Neuronal stem cell (in vitro differentiated cells): ENCODE results near the gene SLC12A7.

Source experiments
- DNase-seq: peaks from one replicate; pipeline ENCODE4 v3.0.0-alpha.2; 2013; ENCODE audit warnings: low spot score
- H2AFZ ChIP-seq: one replicate; pipeline ENCODE4 v1.6.1; 2013; ENCODE audit warnings: mild to moderate bottlenecking, low read length, inconsistent platforms
- H2AK5ac ChIP-seq: 2 replicates; pipeline ENCODE4 v1.6.1; 2013; ENCODE audit warnings: low read depth, mild to moderate bottlenecking, inconsistent platforms, low read length, moderate library complexity, mixed read lengths
- H2BK120ac ChIP-seq: 2 replicates; pipeline ENCODE4 v1.6.1; 2013; ENCODE audit warnings: low read depth, mild to moderate bottlenecking, inconsistent platforms, low read length, moderate library complexity, mixed read lengths
- H2BK12ac ChIP-seq: one replicate; pipeline ENCODE4 v1.6.1; 2013; ENCODE audit warnings: low read length, inconsistent platforms
- H2BK15ac ChIP-seq: 2 replicates; pipeline ENCODE4 v1.6.1; 2013; ENCODE audit warnings: mild to moderate bottlenecking, low read length, inconsistent platforms, mixed read lengths
- H2BK5ac ChIP-seq: one replicate; pipeline ENCODE4 v1.6.1; 2013; ENCODE audit warnings: inconsistent platforms, mild to moderate bottlenecking, low read length, moderate library complexity
- H3K14ac ChIP-seq: one replicate; pipeline ENCODE4 v1.6.1; 2013; ENCODE audit warnings: low read length, inconsistent platforms
- H3K18ac ChIP-seq: 2 replicates; pipeline ENCODE4 v1.6.1; 2013; ENCODE audit warnings: low read length, inconsistent platforms
- H3K23ac ChIP-seq: 2 replicates; pipeline ENCODE4 v1.6.1; 2013; ENCODE audit warnings: low read depth, mild to moderate bottlenecking, mixed read lengths, low read length, inconsistent platforms; ENCODE audit not compliant: poor library complexity
- H3K27ac ChIP-seq: replicated peaks from 3 replicates; pipeline ENCODE4 v1.5.1; 2013; ENCODE audit warnings: low read length, inconsistent platforms
- H3K27me3 ChIP-seq, 3 experiments: 2 replicates each; pipeline ENCODE4 v1.6.1; 2013; ENCODE audit warnings: low read length in 3 of 3, mild to moderate bottlenecking in 2 of 3, inconsistent platforms in 1 of 3, low read depth in 1 of 3, mixed read lengths in 1 of 3, moderate library complexity in 1 of 3; ENCODE audit not compliant: control insufficient read depth in 3 of 3, insufficient read depth in 3 of 3
- H3K36me3 ChIP-seq, 2 donors: replicated peaks in 1 of 2; 2 replicates each; pipeline ENCODE4 v1.6.1; 2013; ENCODE audit warnings: low read length in 2 of 2; ENCODE audit not compliant: control insufficient read depth in 2 of 2, insufficient read depth in 2 of 2
- H3K4ac ChIP-seq: 2 replicates; pipeline ENCODE4 v1.6.1; 2013; ENCODE audit warnings: inconsistent platforms, mild to moderate bottlenecking, low read length, moderate library complexity
- H3K4me1 ChIP-seq, 2 donors: 1 replicate in 1 of 2; 2 replicates in 1 of 2; pipeline ENCODE4 v1.6.1; 2013; ENCODE audit warnings: low read length in 2 of 2, low read depth in 1 of 2; ENCODE audit not compliant: control insufficient read depth in 2 of 2, insufficient read depth in 1 of 2
- H3K4me2 ChIP-seq: one replicate; pipeline ENCODE4 v1.6.1; 2013; ENCODE audit warnings: mild to moderate bottlenecking, low read length, inconsistent platforms; ENCODE audit not compliant: insufficient read depth, poor library complexity, severe bottlenecking
- H3K4me3 ChIP-seq, 2 donors: 2 replicates each; pipeline ENCODE4 v1.5.1; 2013; ENCODE audit warnings: low read length in 2 of 2, mild to moderate bottlenecking in 2 of 2, inconsistent platforms in 1 of 2, moderate library complexity in 1 of 2
- H3K79me1 ChIP-seq: one replicate; pipeline ENCODE4 v1.6.1; 2013; ENCODE audit warnings: low read depth, mild to moderate bottlenecking, inconsistent platforms, low read length, moderate library complexity
- H3K9ac ChIP-seq: one replicate; pipeline ENCODE4 v1.6.1; 2013; ENCODE audit warnings: mild to moderate bottlenecking, low read depth, low read length, inconsistent platforms; ENCODE audit not compliant: poor library complexity
- H3K9me3 ChIP-seq, 2 donors: replicated peaks in 1 of 2; 2 replicates each; pipeline versions ENCODE3 to v1.6.1; 2013; ENCODE audit warnings: low read length in 2 of 2, mild to moderate bottlenecking in 2 of 2, inconsistent platforms in 1 of 2, low read depth in 1 of 2, mixed read lengths in 1 of 2, moderate library complexity in 1 of 2; ENCODE audit not compliant: control insufficient read depth in 2 of 2, insufficient read depth in 1 of 2
- H4K8ac ChIP-seq: one replicate; pipeline ENCODE4 v1.6.1; 2013; ENCODE audit warnings: low read depth, mild to moderate bottlenecking, inconsistent platforms, low read length, moderate library complexity
- H4K91ac ChIP-seq: one replicate; pipeline ENCODE4 v1.6.1; 2013; ENCODE audit warnings: low read length, low read depth, mild to moderate bottlenecking, inconsistent platforms; ENCODE audit not compliant: poor library complexity
- WGBS, 2 donors: extraction: QIAGEN DNeasy Blood & Tissue Kit; methylation state at CpG; one replicate each; pipeline ENCODE4 v1.1.7; 2013; ENCODE audit warnings: missing lambda C conversion rate in 2 of 2, mixed read lengths in 1 of 2; ENCODE audit not compliant: insufficient read length in 2 of 2, insufficient replicate concordance in 1 of 2; ENCODE audit errors: extremely low coverage in 2 of 2; 5-methylcytosine and 5-hydroxymethylcytosine counted together

Gene SLC12A7

DNA sequence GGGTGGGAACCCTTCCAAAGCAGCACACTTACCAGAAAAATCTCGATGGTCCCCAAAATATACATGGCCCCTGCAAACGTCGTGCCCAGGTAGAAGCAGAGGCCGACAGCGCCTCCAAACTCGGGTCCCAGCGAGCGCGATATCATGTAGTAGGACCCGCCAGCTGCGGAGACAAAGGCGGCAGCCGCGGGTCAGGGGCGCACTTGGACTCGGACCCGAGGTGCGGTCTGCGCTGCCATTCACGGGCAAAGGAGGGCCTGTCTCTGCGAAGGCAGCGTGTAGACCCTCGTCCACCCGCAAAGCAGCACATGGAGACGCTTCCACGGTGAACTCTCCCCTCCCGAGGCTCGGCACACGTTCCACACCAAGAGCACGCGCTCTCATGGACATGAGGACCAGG lies 25.0 kb downstream of the SLC12A7 start:
- Histone ChIP-seq H3K4me2 (no peak overlapping the region), H2BK12ac (no peak overlapping the region), H3K27me3 (no peaks in the 10 kb centered on the region), H2BK5ac (no peak overlapping the region), H3K79me1 (peaks cover 16% of the 10 kb centered on the region), H3K36me3 (peaks cover 41 to 65% of the 10 kb centered on the region in 2 donors), H3K4ac (no peak overlapping the region), H3K4me1 (no peaks in the 10 kb centered on the region), H3K9ac (peak overlapping the region; percentile 4), H2AK5ac (no peak overlapping the region), H3K9me3 (no peaks in the 10 kb centered on the region), H3K23ac (peak overlapping the region; percentile 55), H4K91ac (no peak overlapping the region), H4K8ac (no peak overlapping the region), H2AFZ (no peak overlapping the region), H3K27ac (no peak overlapping the region), H2BK120ac (peak overlapping the region; percentile 81), H3K4me3 (no peak overlapping the region), H3K14ac (no peak overlapping the region), H2BK15ac (no peak overlapping the region), H3K18ac (no peak overlapping the region)
- no peak for DNase-seq
- WGBS, 2 donors, result no CpG with 5 or more reads among the region's 31 CpGs

DNA sequence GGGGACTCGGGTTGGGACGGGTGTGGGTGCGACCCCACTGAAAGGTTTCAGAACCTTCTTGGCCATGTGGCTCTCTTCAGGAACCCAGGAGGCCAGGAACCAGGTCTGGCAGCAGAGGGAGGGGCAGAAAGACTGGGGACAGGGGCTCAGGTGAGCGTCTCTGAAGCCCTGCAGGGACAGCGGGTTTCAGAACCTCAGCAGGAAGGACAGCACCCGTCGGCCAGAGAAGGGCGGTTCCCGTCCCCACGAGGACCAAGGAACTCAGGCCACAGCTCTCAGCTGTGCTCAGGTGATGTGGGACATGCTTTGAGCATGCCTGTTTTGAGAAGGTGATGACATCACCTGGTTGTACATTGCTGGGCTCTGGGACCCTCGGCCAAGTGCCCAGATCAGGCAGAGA lies 25.7 kb downstream of the SLC12A7 start:
- no peak overlapping the region for H3K4ac ChIP-seq
- no peak overlapping the region for H2BK120ac ChIP-seq
- H3K4me3 ChIP-seq, result no peak overlapping the region
- peak overlapping the region; percentile 39 for H2BK5ac ChIP-seq
- peaks cover 14% of the 10 kb centered on the region for H3K79me1 ChIP-seq
- no peak overlapping the region for H3K18ac ChIP-seq
- H3K4me2 ChIP-seq, result no peak overlapping the region
- WGBS, 2 donors, result no CpG with 5 or more reads among the region's 11 CpGs
- H3K14ac ChIP-seq, result peak overlapping the region; percentile 8
- H3K23ac ChIP-seq, result peak overlapping the region; percentile 55
- H2BK12ac ChIP-seq, result no peak overlapping the region
- no peak overlapping the region for H2AFZ ChIP-seq
- DNase-seq, result no peak
- H4K91ac ChIP-seq, result no peak overlapping the region
- H2BK15ac ChIP-seq, result no peak overlapping the region
- no peaks in the 10 kb centered on the region for H3K9me3 ChIP-seq
- H3K27me3 ChIP-seq, result no peaks in the 10 kb centered on the region
- no peaks in the 10 kb centered on the region for H3K4me1 ChIP-seq
- H3K36me3 ChIP-seq, result peaks cover 39 to 64% of the 10 kb centered on the region in 2 donors
- H3K27ac ChIP-seq, result no peak overlapping the region
- no peak overlapping the region for H3K9ac ChIP-seq
- no peak overlapping the region for H2AK5ac ChIP-seq
- H4K8ac ChIP-seq, result no peak overlapping the region

GRCh38 chr5:1085391-1085790 lies 26.5 kb downstream of the SLC12A7 start:
- Histone ChIP-seq H2BK12ac (no peak overlapping the region), H3K14ac (peak overlapping the region; percentile 71), H3K4ac (peak overlapping the region; percentile 5), H2AFZ (no peak overlapping the region), H3K9me3 (no peaks in the 10 kb centered on the region), H3K36me3 (peaks cover 39 to 64% of the 10 kb centered on the region in 2 donors), H3K4me3 (no peak overlapping the region), H3K27me3 (no peaks in the 10 kb centered on the region), H3K27ac (no peak overlapping the region), H3K79me1 (peaks cover 14% of the 10 kb centered on the region), H3K23ac (peak overlapping the region; percentile 85), H2BK120ac (no peak overlapping the region), H4K91ac (no peak overlapping the region), H4K8ac (no peak overlapping the region), H2BK5ac (peak overlapping the region; percentile 53), H3K4me2 (no peak overlapping the region), H2BK15ac (no peak overlapping the region), H3K4me1 (no peaks in the 10 kb centered on the region), H3K18ac (peak overlapping the region; percentile 38), H2AK5ac (no peak overlapping the region), H3K9ac (no peak overlapping the region)
- WGBS, 2 donors, result no CpG with 5 or more reads among the region's 39 CpGs
- DNase-seq, result no peak

DNA sequence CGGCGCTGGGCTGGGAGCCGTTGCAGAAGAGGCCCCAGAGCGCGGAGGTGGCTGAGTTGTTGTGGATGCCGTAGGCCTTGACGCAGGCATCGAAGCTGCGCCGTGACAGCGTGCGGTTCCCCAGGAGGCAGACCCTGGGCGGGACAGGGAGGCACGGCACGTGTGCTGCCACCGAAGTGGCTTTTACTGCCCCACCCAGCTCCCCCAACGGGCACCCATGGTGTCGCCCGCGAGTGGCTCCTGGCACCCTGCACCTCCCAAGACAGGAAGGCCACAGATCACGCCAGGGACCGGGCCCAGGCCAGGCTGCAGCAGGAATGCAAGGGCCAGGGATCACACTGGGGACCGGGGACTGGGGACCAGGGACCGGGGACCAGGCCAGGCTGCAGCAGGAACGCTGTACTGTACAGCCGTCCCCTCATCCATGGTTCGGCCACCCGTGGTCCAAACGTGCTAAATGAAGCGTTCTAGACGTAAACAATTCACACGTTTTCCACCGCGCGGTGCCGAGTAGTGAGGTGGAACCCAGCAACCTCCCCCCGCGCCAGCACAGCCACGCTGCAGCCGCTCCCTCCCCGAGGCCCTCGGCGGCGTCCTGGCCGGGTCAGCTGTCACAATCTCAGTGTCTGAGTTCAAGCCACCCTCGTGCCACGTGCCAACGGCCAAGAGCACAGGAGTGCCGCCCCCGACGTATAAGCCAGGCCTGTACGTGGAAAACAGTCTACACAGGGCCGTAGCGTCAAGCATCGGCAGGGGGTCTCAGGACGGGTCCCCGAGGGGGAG lies 27.8 kb downstream of the SLC12A7 start:
- no peak overlapping the region for H3K4me2 ChIP-seq
- H4K8ac ChIP-seq, result peak overlapping the region; percentile 52
- H3K79me1 ChIP-seq, result peaks cover 15% of the 10 kb centered on the region
- no peak overlapping the region for H3K4ac ChIP-seq
- no peaks in the 10 kb centered on the region for H3K9me3 ChIP-seq
- no peak overlapping the region for H2BK12ac ChIP-seq
- H2BK5ac ChIP-seq, result peak overlapping the region; percentile 53
- peak overlapping the region; percentile 44 for H3K9ac ChIP-seq
- no peak overlapping the region for H3K4me3 ChIP-seq
- no peak overlapping the region for H2AFZ ChIP-seq
- peak overlapping the region; percentile 28 for H2AK5ac ChIP-seq
- H2BK15ac ChIP-seq, result no peak overlapping the region
- H3K4me1 ChIP-seq, result no peaks in the 10 kb centered on the region
- no peak overlapping the region for H3K27ac ChIP-seq
- H3K14ac ChIP-seq, result no peak overlapping the region
- H2BK120ac ChIP-seq, result no peak overlapping the region
- peaks cover 44 to 70% of the 10 kb centered on the region in 2 donors for H3K36me3 ChIP-seq
- no peak for DNase-seq
- H3K18ac ChIP-seq, result peak overlapping the region; percentile 48
- no peaks in the 10 kb centered on the region for H3K27me3 ChIP-seq
- no peak overlapping the region for H4K91ac ChIP-seq
- peak overlapping the region; percentile 55 for H3K23ac ChIP-seq
- WGBS, 2 donors, result no CpG with 5 or more reads among the region's 57 CpGs
